Neuron (in vitro differentiated cells): ENCODE results near the gene SMCO1.
"Not testable (repeated sequence)": the region's sequence is repeated elsewhere in the genome, so short reads cannot be mapped to it uniquely, and the experiment has no call there.

Source experiments
- H2AFZ ChIP-seq: one replicate; pipeline ENCODE4 v1.6.1; 2013; ENCODE audit warnings: low read depth, mild to moderate bottlenecking, inconsistent platforms, low read length, moderate library complexity
- H3K27me3 ChIP-seq: one replicate; pipeline ENCODE4 v1.6.1; 2013; ENCODE audit warnings: low read length; ENCODE audit not compliant: insufficient read depth
- H3K36me3 ChIP-seq: one replicate; pipeline ENCODE4 v1.6.1; 2013; ENCODE audit warnings: low read length; ENCODE audit not compliant: insufficient read depth
- H3K4me1 ChIP-seq: one replicate; pipeline ENCODE4 v1.6.1; 2013; ENCODE audit warnings: low read length; ENCODE audit not compliant: insufficient read depth
- H3K4me3 ChIP-seq: 2 replicates; pipeline ENCODE4 v1.5.1; 2013; ENCODE audit warnings: mild to moderate bottlenecking, low read length, moderate library complexity
- H3K9me3 ChIP-seq: one replicate; pipeline ENCODE4 v1.6.1; 2013; ENCODE audit warnings: low read length

The SMCO1 gene

DNA sequence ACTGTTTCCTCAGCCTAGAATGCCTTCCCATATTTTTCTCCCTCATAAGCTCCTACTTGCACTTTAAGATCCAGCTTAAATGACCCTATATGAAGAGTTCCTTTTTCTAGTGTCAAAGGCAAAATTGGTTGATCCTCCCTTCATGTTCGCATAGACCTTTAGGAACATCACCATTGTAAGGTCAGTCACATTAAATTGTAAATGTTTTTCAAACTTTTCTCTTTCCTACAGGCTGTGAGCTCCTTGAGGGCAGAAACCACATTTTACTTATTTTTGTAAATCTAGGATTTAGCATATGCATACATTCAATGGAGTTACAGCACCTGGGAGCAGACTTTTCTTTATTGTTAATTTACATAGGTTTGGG is 813 bp downstream of the SMCO1 start:
- H2AFZ ChIP-seq, result no peak overlapping the region
- H3K4me1 ChIP-seq, result no peaks in the 10 kb centered on the region
- peaks cover 5% of the 10 kb centered on the region for H3K9me3 ChIP-seq
- no peak overlapping the region for H3K4me3 ChIP-seq
- H3K36me3 ChIP-seq, result no peaks in the 10 kb centered on the region
- no peaks in the 10 kb centered on the region for H3K27me3 ChIP-seq

DNA sequence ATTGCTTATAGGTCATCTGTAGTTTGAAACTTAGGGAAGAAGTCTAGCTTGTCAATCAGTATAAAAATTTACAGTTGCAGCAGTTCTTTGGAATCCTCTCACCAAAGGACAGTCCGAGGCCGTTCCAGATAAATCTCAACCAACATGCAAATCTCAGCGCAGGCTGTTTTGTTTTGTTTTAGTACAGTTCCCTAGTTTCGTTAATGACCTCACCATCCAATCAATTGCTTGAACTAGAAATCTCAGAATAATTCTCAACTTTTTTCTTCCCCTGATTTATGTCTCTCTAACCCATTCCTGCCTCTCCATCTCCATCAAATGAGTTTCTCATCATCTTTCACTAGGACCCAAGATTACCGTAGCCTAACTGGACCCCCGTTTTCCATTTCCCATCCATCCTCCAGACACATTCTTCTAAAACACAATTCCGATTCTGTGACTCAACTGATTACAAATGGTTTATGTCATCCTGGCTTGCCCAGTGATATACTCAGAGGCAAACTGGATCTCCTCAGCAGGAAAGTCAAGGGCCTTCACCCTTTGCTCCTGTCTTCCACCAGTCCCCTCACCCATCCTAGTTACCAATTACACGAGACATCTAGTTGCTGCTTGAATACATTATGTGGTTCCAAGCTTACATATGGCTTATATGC is 1.3 kb downstream of the SMCO1 start:
- no peaks in the 10 kb centered on the region for H3K4me1 ChIP-seq
- no peaks in the 10 kb centered on the region for H3K27me3 ChIP-seq
- H2AFZ ChIP-seq, result no peak overlapping the region
- H3K36me3 ChIP-seq, result no peaks in the 10 kb centered on the region
- no peak overlapping the region for H3K4me3 ChIP-seq
- H3K9me3 ChIP-seq, result peaks cover 2% of the 10 kb centered on the region

DNA sequence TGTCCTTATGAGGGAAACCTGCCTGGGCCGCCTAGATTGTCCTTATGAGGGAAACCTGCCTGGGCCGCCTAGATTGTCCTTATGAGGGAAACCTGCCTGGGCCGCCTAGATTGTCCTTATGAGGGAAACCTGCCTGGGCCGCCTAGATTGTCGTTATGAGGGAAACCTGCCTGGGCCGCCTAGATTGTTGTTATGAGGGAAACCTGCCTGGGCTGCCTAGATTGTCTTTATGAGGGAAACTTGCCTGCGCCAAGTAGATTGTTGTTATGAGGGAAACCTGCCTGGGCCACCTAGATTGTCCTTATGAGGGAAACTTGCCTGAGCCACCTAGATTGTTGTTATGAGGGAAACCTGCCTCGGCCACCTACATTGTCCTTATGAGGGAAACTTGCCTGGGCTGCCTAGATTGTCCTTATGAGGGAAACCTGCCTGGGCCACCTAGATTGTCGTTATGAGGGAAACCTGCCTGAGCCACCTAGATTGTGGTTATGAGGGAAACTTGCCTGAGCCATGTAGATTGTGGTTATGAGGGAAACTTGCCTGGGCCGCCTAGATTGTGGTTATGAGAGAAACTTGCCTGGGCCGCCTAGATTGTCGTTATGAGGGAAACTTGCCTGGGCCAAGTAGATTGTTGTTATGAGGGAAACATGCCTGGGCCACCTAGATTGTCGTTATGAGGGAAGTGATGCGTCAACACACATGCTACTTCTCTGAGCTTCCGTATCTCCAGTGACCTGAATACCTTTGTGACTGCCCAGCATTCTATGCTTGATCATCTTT is 3.3 kb downstream of the SMCO1 start:
- not testable (repeated sequence) for H3K27me3 ChIP-seq, H3K9me3 ChIP-seq, H2AFZ ChIP-seq, H3K4me3 ChIP-seq, H3K4me1 ChIP-seq, H3K36me3 ChIP-seq

DNA sequence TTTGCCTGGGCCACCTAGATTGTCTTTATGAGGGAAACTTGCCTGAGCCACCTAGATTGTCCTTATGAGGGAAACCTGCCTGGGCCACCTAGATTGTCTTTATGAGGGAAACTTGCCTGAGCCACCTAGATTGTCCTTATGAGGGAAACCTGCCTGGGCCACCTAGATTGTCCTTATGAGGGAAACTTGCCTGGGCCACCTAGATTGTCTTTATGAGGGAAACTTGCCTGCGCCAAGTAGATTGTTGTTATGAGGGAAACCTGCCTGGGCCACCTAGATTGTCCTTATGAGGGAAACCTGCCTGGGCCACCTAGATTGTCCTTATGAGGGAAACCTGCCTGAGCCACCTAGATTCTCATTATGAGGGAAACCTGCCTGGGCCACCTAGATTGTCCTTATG is 4.0 kb downstream of the SMCO1 start:
- not testable (repeated sequence) for H2AFZ ChIP-seq, H3K4me3 ChIP-seq, H3K4me1 ChIP-seq, H3K36me3 ChIP-seq, H3K27me3 ChIP-seq
- peaks cover 10% of the 10 kb centered on the region for H3K9me3 ChIP-seq

DNA sequence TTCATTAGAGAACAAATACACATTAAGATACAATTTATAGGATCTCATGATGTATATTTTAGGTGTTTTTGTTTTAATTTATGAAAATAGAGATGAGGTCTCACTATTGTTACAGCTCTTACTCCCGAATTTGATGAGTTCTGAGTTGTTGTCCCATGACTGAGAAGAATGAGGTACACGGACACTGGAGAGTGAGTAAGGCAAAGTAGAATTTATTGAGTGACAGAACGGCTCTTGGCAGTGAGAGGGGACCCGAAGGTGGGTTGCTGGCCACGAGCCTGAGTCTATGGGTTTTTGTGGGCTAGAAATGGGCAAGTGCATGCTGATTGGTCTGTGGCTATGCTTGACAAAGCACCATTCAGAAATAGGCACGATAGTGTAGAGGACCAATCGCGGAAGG is 8.5 kb downstream of the SMCO1 start:
- Histone ChIP-seq H3K27me3 (no peaks in the 10 kb centered on the region), H2AFZ (no peak overlapping the region), H3K4me3 (no peak overlapping the region), H3K4me1 (peaks cover 2% of the 10 kb centered on the region), H3K36me3 (no peaks in the 10 kb centered on the region), H3K9me3 (peaks cover 10% of the 10 kb centered on the region)

DNA sequence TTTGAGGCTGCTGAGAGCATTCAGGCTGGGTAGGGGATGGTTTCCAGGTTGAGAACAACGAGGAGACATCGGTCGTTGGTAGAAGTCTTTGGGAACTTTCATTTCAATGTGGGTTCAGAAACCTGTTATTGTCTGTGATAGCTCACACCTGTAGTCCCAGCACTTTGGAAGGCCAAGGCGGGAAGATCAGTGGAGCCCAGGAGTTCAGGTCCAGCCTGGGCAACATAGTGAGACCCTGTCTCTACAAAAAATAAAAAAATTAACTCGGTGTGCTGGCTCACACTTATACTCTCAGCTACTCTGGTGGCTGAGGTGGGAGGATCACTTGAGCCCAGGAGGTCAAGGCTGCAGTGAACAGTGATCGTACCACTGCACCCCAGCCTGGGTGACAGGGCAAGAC is 10.6 kb downstream of the SMCO1 start:
- Histone ChIP-seq H3K27me3 (no peaks in the 10 kb centered on the region), H3K4me1 (peaks cover 15% of the 10 kb centered on the region), H3K36me3 (peaks cover 3% of the 10 kb centered on the region), H3K4me3 (no peak overlapping the region), H3K9me3 (peaks cover 10% of the 10 kb centered on the region), H2AFZ (no peak overlapping the region)

DNA sequence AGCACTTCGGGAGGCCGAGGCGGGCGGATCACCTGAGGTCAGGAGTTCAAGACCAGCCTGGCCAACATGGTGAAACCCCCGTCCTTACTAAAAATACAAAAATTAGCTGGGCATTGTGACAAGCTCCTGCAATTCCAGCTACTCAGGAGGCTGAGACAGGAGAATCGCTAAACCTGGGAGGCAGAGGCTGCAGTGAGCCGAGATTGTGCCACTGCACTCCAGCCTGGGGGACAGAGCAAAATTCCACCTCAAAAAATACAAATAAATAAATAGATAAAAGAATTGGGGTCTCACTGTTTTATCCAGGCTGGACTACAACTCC is 11.1 kb downstream of the SMCO1 start:
- Histone ChIP-seq H3K4me3 (peak overlapping the region; percentile 83), H3K4me1 (peaks cover 15% of the 10 kb centered on the region), H2AFZ (peak overlapping the region; percentile 39), H3K9me3 (peaks cover 10% of the 10 kb centered on the region)
- H3K27me3 ChIP-seq, H3K36me3 ChIP-seq: not testable (repeated sequence)

DNA sequence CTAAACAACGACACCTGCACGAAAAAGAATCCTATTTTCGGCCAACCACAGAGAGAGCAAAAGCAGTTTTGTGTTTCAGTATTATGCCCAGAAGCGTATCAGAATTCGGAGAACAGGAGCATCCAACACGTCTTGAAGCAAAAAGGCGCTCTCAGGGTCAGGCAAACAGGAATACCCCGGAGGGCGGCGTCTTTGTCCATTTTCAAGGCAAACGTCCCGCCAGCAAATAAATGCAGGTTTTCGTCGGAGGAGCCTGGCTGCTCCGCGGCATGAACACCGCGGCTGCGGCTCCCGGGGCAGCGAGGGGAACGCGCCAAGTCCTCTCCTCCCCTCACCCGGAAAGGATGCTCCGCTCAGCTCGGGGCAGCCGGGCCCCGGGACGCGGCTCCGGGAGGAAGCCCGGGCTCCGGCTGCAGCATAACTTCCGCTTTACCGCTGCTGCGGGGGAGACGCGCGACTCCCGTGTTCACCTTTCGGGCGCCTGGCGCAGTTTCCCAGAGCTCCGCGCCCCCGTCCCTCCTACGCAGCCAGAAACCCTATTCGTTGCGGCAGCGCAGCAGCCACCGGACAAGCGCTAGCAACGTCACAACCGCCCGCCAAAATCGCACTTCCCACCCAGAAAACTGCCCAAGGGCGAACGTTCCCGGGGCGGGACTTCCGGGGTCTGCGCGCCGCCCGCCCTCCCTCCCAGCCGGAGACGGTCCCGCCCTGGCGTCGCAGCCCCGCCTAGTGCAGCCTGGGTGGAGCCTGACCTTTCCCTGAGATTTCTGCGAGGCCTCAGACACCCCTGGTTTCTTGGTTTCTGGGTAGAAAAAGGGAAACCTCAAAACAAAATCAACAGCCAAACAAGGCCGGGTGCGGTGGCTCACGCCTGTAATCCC is 11.7 kb downstream of the SMCO1 start, which contains the start of gene RNF168:
RNF168 (minus strand) TSS at position 573 of the 881 bp plus-strand sequence. CDS start 595 bp downstream, outside the sequence.
- peaks cover 15% of the 10 kb centered on the region for H3K4me1 ChIP-seq
- no peaks in the 10 kb centered on the region for H3K27me3 ChIP-seq
- peak within 1 kb of the TSS; percentile 60 for H2AFZ ChIP-seq
- peak within 1 kb of the TSS; percentile 83 for H3K4me3 ChIP-seq
- peaks cover 3% of the 10 kb centered on the region for H3K36me3 ChIP-seq
- peaks cover 10% of the 10 kb centered on the region for H3K9me3 ChIP-seq

DNA sequence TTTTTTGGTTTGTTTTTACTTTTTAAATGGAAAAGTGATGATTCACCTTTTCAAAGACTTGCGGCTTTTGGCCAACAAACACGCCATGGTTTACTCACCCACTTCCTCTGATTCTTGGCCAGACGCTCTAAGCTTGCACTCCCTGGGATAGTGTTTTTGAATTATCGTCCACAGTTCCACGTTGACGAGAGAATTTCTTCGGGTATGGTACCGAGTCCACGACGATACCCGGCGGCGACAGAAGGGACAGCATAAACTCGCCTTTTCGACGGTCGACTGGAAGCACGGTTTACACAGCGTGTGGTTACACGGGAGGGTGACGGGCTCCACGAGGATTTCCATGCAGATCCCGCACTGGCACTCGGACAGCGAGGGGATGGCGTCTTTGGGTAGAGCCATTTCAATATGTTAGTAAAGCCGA is 12.4 kb downstream of the SMCO1 start:
- Histone ChIP-seq H3K36me3 (peaks cover 8% of the 10 kb centered on the region), H3K9me3 (peaks cover 9% of the 10 kb centered on the region), H3K27me3 (no peaks in the 10 kb centered on the region), H3K4me1 (peaks cover 15% of the 10 kb centered on the region), H3K4me3 (peak overlapping the region; percentile 83), H2AFZ (peak overlapping the region; percentile 60)

DNA sequence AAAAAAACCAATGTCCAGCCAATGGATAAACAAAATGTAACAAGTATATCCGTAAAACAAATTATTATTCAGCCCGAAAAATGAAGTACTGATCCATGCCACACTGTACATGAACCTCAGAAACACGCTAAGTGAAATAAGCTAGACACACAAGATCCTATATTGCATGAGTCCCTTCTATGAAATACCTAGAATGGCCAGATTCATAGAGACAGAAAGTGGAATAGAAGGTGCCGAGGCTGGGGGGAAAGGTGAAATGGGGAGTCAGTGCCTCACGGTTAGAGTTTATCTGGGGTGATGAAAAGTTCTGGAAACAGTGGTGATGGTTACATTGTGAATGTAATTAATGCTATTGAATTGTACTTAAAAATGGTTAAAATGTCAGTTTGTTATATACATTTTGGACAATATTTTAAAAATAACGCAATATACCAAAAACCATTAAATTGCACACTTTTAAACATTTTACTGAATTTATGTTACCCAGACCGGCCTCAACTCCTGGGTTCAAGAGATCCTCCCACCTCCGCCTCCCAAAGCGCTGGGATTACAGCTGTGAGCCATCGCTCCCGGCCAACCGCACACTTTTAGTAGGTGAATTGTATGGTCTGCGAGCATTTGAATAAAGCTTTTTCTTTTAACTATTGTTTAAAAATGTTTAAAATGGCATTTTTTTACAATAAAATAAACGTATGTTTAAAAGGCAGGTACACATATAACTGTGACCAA is 13.7 kb downstream of the SMCO1 start:
- Histone ChIP-seq H3K4me1 (peaks cover 15% of the 10 kb centered on the region), H2AFZ (no peak overlapping the region), H3K27me3 (no peaks in the 10 kb centered on the region), H3K4me3 (peak overlapping the region; percentile 83), H3K36me3 (peaks cover 8% of the 10 kb centered on the region), H3K9me3 (no peaks in the 10 kb centered on the region)

DNA sequence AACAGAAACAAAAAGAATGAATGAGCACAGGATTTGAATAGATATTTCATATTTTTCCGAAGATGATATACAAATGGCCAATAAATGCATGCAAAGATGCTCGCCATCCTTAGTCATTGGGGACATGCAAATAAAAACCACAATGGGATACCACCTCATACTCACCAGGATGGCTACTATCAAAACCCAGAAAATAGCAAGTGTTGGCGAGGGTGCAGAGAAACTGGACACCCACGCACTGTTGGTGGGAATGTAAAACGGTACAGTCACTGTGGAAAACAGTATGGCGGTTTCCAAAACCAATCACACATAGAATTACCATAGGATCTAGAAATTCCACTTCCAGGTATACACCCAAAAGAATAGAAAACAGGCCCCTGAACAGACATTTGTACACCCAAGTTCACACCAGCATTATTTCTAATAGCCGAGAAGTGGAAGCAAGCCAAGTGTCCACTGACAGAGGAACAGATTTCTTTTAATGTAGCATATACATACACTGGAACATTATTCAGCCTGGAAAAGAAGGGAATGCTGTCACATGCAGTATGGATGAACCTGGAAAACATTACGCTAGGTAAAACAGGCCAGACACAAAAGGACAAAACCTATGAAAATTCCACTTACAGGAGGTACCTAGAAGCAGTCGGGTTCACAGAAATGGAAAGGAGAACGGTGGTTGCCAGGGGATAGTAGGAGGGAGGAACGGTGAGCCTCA is 15.2 kb downstream of the SMCO1 start:
- Histone ChIP-seq H3K4me3 (peak overlapping the region; percentile 46), H2AFZ (no peak overlapping the region), H3K27me3 (no peaks in the 10 kb centered on the region), H3K4me1 (peaks cover 15% of the 10 kb centered on the region), H3K36me3 (peaks cover 16% of the 10 kb centered on the region), H3K9me3 (no peaks in the 10 kb centered on the region)

DNA sequence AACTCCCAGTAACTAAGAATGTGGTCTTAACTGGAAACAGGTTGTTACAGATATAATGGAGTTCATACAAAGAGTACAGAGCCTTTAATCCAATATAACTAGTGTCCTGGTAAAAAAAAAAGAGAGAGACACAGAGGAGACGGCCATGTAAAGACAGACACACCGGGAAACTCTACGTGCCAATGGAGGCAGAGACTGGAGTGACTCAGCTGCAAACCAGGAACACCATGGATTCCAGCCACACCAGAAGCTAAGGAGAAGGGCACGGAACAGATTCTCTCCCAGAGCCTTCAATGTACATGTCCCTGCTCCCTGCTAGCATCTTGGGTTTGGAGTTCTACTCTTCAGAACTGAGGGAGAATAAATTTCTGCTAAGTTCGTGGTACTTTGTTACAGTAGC is 16.1 kb downstream of the SMCO1 start:
- Histone ChIP-seq H2AFZ (no peak overlapping the region), H3K27me3 (no peaks in the 10 kb centered on the region), H3K9me3 (no peaks in the 10 kb centered on the region), H3K4me3 (no peak overlapping the region), H3K4me1 (peaks cover 15% of the 10 kb centered on the region), H3K36me3 (peaks cover 16% of the 10 kb centered on the region)
